ENCODE data around the gene MIPEP. TPM values are rescaled to one million over a fixed set of nuclear protein-coding genes. Genes with fewer than 3 reads are reported as not detected.
A peak's percentile ranks its signal among the peaks of the same experiment; 100 is the strongest.
"Not testable (repeated sequence)": the region's sequence is repeated elsewhere in the genome, so short reads cannot be mapped to it uniquely, and the experiment has no call there.

Gene MIPEP
- total and polyA plus RNA-seq, 11 donors = 21.5 to 88.1 (median 42.1) TPM

- TF ChIP-seq CTCF (IDR thresholded peaks at IDR 0.05) (no peak), POLR2A (IDR thresholded peaks at IDR 0.05) (no peak)
- Histone ChIP-seq H3K36me3 (peaks cover 0 to 2% (median 0%) of the 10 kb centered on the region in 9 donors), H3K27ac (no peak overlapping the region), H3K27me3 (no peaks in the 10 kb centered on the region), H3K9me3 (no peaks in the 10 kb centered on the region), H3K4me1 (peaks cover 0 to 31% (median 7%) of the 10 kb centered on the region in 12 donors), H3K4me3 (no peak overlapping the region)
- 75 to 88% (median 81%) methylated on average over 3 of the region's 3 CpGs for WGBS, 4 donors
- no peak for DNase-seq
- ATAC-seq = no peak
- intact Hi-C loops (cut with DNase I) = no loop called here
Observed at GRCh38 chr13:23763318-23763717, 125.9 kb downstream of the MIPEP start.

GRCh38 chr13:23761760-23762159 is 127.4 kb downstream of the MIPEP start:
- H3K36me3 ChIP-seq; ATAC-seq; H3K9me3 ChIP-seq; H3K27ac ChIP-seq; H3K4me3 ChIP-seq; H3K27me3 ChIP-seq; DNase-seq; intact Hi-C loops (cut with DNase I): not testable (repeated sequence)
- H3K4me1 ChIP-seq = peaks cover 0 to 34% (median 14%) of the 10 kb centered on the region in 12 donors
- WGBS, 4 donors = 68 to 90% (median 84%) methylated on average over 8 of the region's 8 CpGs

- intact Hi-C loops (cut with DNase I) = no loop called here
- DNase-seq (peak in 1 of 5 donors; percentile 26), ATAC-seq (peak; percentile 51 to 77 (median 66))
- TF ChIP-seq POLR2A (IDR thresholded peaks at IDR 0.05) (no peak), CTCF (IDR thresholded peaks at IDR 0.05) (no peak)
- Histone ChIP-seq H3K4me3 (no peak overlapping the region), H3K36me3 (peaks cover 0 to 2% (median 0%) of the 10 kb centered on the region in 9 donors), H3K4me1 (peaks cover 0 to 27% (median 14%) of the 10 kb centered on the region in 12 donors), H3K9me3 (no peaks in the 10 kb centered on the region), H3K27ac (peak overlapping the region in 5 of 12 donors; percentile 38 to 80 (median 59)), H3K27me3 (no peaks in the 10 kb centered on the region)
- 82 to 93% (median 85%) methylated on average over 9 of the region's 9 CpGs for WGBS, 4 donors
Observed at GRCh38 chr13:23760000-23760399, 129.2 kb downstream of the MIPEP start.

GRCh38 chr13:23758798-23759527 is 130.2 kb downstream of the MIPEP start:
- ATAC-seq = peak; percentile 11 to 66 (median 38)
- 72 to 78% (median 76%) methylated on average over 8 to 9 of the region's 9 CpGs for whole genome bisulfite sequencing, 4 donors

More at GRCh38 chr13:23758798-23759527, 130.2 kb downstream of the MIPEP start:
- TF ChIP-seq POLR2A (IDR thresholded peaks at IDR 0.05) (no peak), CTCF (IDR thresholded peaks at IDR 0.05) (no peak)
- peaks cover 0 to 4% (median 0%) of the 10 kb centered on the region in 9 donors for H3K36me3 ChIP-seq
- DNase-seq = no peak
- peak overlapping the region in 8 of 12 donors; percentile 10 to 80 (median 62) for H3K27ac ChIP-seq
- H3K9me3 ChIP-seq = no peaks in the 10 kb centered on the region
- no peak overlapping the region for H3K4me3 ChIP-seq
- no peaks in the 10 kb centered on the region for H3K27me3 ChIP-seq
- intact Hi-C loops (cut with DNase I) = no loop called here
- peaks cover 0 to 27% (median 14%) of the 10 kb centered on the region in 12 donors for H3K4me1 ChIP-seq
